Fibroblast of lung (primary cell): ENCODE measurements around the gene HDHD5.

ENCODE experiments used
- EZH2 ChIP-seq: IDR thresholded peaks from 2 replicates; pipeline ENCODE4 v1.5.1; 2012; ENCODE audit warnings: low read length, control low read depth, mild to moderate bottlenecking; ENCODE audit errors: missing control alignments
- TF ChIP-seq, protein P1 (sequence below), 2 donors: IDR thresholded peaks in 1 of 2; conservative IDR thresholded peaks in 1 of 2; 1 replicate in 1 of 2; 2 replicates in 1 of 2; pipeline ENCODE4 v1.5.1; 2011 to 2012; ENCODE audit warnings: low read length in 2 of 2, control low read depth in 1 of 2, inconsistent platforms in 1 of 2, low read depth in 1 of 2, mild to moderate bottlenecking in 1 of 2

DNA sequence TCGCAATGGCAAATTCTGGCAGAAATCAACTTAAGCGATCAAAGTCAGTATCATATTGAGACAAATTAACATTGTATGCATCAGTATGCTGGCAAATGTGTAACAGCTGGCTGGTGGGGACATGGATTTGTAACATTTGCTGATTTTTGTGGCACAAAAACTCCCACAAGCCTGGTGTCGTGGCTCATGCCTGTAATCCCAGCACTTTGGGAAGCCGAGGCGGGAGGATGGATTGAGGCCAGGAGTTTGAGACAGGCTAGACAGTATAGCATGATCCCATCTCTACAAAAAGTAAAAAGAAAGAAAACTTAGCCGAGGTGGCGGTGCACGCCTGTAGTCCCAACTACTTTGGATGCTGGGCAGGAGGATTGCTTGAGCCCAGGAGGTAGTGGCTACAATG, 17.6 kb upstream of the HDHD5 start:
- TF ChIP-seq, protein P1, sequence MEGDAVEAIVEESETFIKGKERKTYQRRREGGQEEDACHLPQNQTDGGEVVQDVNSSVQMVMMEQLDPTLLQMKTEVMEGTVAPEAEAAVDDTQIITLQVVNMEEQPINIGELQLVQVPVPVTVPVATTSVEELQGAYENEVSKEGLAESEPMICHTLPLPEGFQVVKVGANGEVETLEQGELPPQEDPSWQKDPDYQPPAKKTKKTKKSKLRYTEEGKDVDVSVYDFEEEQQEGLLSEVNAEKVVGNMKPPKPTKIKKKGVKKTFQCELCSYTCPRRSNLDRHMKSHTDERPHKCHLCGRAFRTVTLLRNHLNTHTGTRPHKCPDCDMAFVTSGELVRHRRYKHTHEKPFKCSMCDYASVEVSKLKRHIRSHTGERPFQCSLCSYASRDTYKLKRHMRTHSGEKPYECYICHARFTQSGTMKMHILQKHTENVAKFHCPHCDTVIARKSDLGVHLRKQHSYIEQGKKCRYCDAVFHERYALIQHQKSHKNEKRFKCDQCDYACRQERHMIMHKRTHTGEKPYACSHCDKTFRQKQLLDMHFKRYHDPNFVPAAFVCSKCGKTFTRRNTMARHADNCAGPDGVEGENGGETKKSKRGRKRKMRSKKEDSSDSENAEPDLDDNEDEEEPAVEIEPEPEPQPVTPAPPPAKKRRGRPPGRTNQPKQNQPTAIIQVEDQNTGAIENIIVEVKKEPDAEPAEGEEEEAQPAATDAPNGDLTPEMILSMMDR (conservative IDR thresholded peaks at IDR 0.05 in 1 of 2, IDR thresholded peaks at IDR 0.05 in 1 of 2; ENCODE audit: low read depth in 1 of 2, low read length in 2 of 2) = no peak
- TF ChIP-seq EZH2 = no peak
